Astrocyte (in vitro differentiated cells and primary cell): ENCODE measurements around the gene SCGB1A1. TPM values are rescaled to one million over a fixed set of nuclear protein-coding genes. Genes with fewer than 3 reads are reported as not detected.

ENCODE experiments used
- DNase-seq: peaks from one replicate; pipeline ENCODE4 v3.0.0-alpha.2; 2010; ENCODE audit warnings: low read depth
- FAIRE-seq: peaks from 2 replicates; lab custom pipeline; 2011; peaks lifted over from hg19 to GRCh38; lab: Jason Lieb, UNC
- H2AFZ ChIP-seq: 2 replicates; pipeline ENCODE4 v1.6.0; 2012; ENCODE audit warnings: low read depth, low read length, inconsistent platforms
- H3K27ac ChIP-seq: 2 replicates; pipeline ENCODE4 v1.5.1; 2011; ENCODE audit warnings: low read depth, low read length, inconsistent platforms
- H3K27me3 ChIP-seq: 2 replicates; pipeline ENCODE4 v1.6.0; 2011; ENCODE audit warnings: low read length, inconsistent platforms; ENCODE audit not compliant: insufficient read depth
- H3K36me3 ChIP-seq: 2 replicates; pipeline ENCODE4 v1.5.1; 2011; ENCODE audit warnings: low read length, inconsistent platforms; ENCODE audit not compliant: insufficient read depth
- H3K4me1 ChIP-seq: 2 replicates; pipeline ENCODE4 v1.5.1; 2011; ENCODE audit warnings: low read length, inconsistent platforms; ENCODE audit not compliant: insufficient read depth
- H3K4me2 ChIP-seq: 2 replicates; pipeline ENCODE4 v1.6.0; 2012; ENCODE audit warnings: low read length, inconsistent platforms
- H3K4me3 ChIP-seq: 2 replicates; pipeline ENCODE4 v1.5.1; 2011; ENCODE audit warnings: low read depth, mild to moderate bottlenecking, low read length, inconsistent platforms; ENCODE audit not compliant: insufficient read depth
- H3K79me2 ChIP-seq: 2 replicates; pipeline ENCODE4 v1.6.0; 2012; ENCODE audit warnings: mild to moderate bottlenecking, low read length, inconsistent platforms; ENCODE audit not compliant: insufficient read depth
- H3K9ac ChIP-seq: 2 replicates; pipeline ENCODE4 v1.6.0; 2012; ENCODE audit warnings: mild to moderate bottlenecking, low read length, inconsistent platforms
- H3K9me3 ChIP-seq: 2 replicates; pipeline ENCODE4 v1.5.1; 2012; ENCODE audit warnings: low read depth, mild to moderate bottlenecking, low read length, inconsistent platforms; ENCODE audit not compliant: insufficient read depth
- H4K20me1 ChIP-seq: 2 replicates; pipeline ENCODE4 v1.6.0; 2012; ENCODE audit warnings: low read length, inconsistent platforms; ENCODE audit not compliant: insufficient read depth
- H3K27ac Mint-ChIP-seq: one replicate; pipeline ENCODE4 v1.8.0; 2021; ENCODE audit warnings: mild to moderate bottlenecking, mixed read lengths; ENCODE audit not compliant: unreplicated experiment
- H3K27me3 Mint-ChIP-seq: one replicate; pipeline ENCODE4 v1.8.0; 2021; ENCODE audit warnings: low read depth, mixed read lengths; ENCODE audit not compliant: unreplicated experiment
- H3K36me3 Mint-ChIP-seq: one replicate; pipeline ENCODE4 v1.8.0; 2021; ENCODE audit warnings: low read depth, mixed read lengths; ENCODE audit not compliant: unreplicated experiment
- H3K4me1 Mint-ChIP-seq: one replicate; pipeline ENCODE4 v1.8.0; 2021; ENCODE audit warnings: low read depth, mixed read lengths; ENCODE audit not compliant: unreplicated experiment
- H3K4me3 Mint-ChIP-seq: one replicate; pipeline ENCODE4 v1.8.0; 2021; ENCODE audit warnings: mild to moderate bottlenecking, moderate library complexity, mixed read lengths; ENCODE audit not compliant: unreplicated experiment
- H3K9me3 Mint-ChIP-seq: one replicate; pipeline ENCODE4 v1.8.0; 2021; ENCODE audit warnings: mild to moderate bottlenecking, mixed read lengths; ENCODE audit not compliant: unreplicated experiment
- EZH2 ChIP-seq: IDR thresholded peaks from 2 replicates; pipeline ENCODE4 v1.6.1; 2012; ENCODE audit warnings: mild to moderate bottlenecking, low read length, inconsistent platforms; ENCODE audit not compliant: insufficient read depth
- total RNA-seq: library from RNA; stranded (reverse); gene quantifications from 2 replicates; pipeline ENCODE4 v1.2.1, GENCODE V29; 2021
- TF ChIP-seq, protein P1 (sequence below): IDR thresholded peaks from 2 replicates; pipeline ENCODE4 v1.5.1; 2011; ENCODE audit warnings: low read depth, mild to moderate bottlenecking, inconsistent platforms, low read length, moderate library complexity; ENCODE audit not compliant: insufficient read depth

SCGB1A1 gene
- total RNA-seq, 1 donor from 2014 or later, result not detected

DNA sequence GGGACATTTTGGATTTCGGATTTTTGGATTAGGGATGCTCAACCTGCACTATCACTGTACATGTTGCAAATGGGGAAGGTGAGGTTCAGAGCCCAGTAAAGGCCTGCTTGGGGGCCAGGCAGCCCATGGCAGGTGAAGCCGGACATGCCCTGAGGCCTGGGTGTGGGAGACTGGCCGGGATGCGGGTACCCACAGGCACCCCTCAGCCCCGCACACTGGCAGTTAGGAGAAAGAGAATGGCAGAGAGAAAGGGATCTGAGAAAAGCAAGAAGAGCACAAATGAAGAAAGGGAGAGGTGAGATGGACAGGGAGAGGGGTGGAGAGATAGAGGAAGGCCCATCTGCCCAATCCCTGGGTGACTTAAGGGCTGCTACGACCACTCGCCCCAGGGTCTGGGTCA lies 52.8 kb downstream of the SCGB1A1 start:
- H3K27me3 ChIP-seq, result no peaks in the 10 kb centered on the region
- Mint-ChIP-seq H3K9me3 (no peaks in the 10 kb centered on the region), H3K27ac (no peak overlapping the region), H3K4me1 (peaks cover 9% of the 10 kb centered on the region), H3K36me3 (no peaks in the 10 kb centered on the region), H3K27me3 (peaks cover 1% of the 10 kb centered on the region), H3K4me3 (no peak overlapping the region)
- no peak overlapping the region for H3K4me3 ChIP-seq
- H3K4me1 ChIP-seq, result peaks cover 8% of the 10 kb centered on the region
- H3K4me2 ChIP-seq, result no peak overlapping the region
- no peaks in the 10 kb centered on the region for H3K9me3 ChIP-seq
- H4K20me1 ChIP-seq, result no peaks in the 10 kb centered on the region
- FAIRE-seq (no peak), DNase-seq (no peak)
- H3K79me2 ChIP-seq, result no peaks in the 10 kb centered on the region
- H3K36me3 ChIP-seq, result no peaks in the 10 kb centered on the region
- TF ChIP-seq EZH2, result no peak
- TF ChIP-seq, protein P1, sequence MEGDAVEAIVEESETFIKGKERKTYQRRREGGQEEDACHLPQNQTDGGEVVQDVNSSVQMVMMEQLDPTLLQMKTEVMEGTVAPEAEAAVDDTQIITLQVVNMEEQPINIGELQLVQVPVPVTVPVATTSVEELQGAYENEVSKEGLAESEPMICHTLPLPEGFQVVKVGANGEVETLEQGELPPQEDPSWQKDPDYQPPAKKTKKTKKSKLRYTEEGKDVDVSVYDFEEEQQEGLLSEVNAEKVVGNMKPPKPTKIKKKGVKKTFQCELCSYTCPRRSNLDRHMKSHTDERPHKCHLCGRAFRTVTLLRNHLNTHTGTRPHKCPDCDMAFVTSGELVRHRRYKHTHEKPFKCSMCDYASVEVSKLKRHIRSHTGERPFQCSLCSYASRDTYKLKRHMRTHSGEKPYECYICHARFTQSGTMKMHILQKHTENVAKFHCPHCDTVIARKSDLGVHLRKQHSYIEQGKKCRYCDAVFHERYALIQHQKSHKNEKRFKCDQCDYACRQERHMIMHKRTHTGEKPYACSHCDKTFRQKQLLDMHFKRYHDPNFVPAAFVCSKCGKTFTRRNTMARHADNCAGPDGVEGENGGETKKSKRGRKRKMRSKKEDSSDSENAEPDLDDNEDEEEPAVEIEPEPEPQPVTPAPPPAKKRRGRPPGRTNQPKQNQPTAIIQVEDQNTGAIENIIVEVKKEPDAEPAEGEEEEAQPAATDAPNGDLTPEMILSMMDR, result no peak
- no peak overlapping the region for H3K9ac ChIP-seq
- no peak overlapping the region for H2AFZ ChIP-seq
- no peak overlapping the region for H3K27ac ChIP-seq

GRCh38 chr11:62472063-62472884 lies 53.4 kb downstream of the SCGB1A1 start:
- H3K4me2 ChIP-seq, result peak overlapping the region; percentile 44
- no peaks in the 10 kb centered on the region for H3K27me3 ChIP-seq
- H3K4me1 ChIP-seq, result peaks cover 8% of the 10 kb centered on the region
- Mint-ChIP-seq H3K4me1 (peaks cover 9% of the 10 kb centered on the region), H3K27me3 (peaks cover 1% of the 10 kb centered on the region), H3K36me3 (no peaks in the 10 kb centered on the region), H3K27ac (peak overlapping the region; percentile 31), H3K4me3 (peak overlapping the region; percentile 22), H3K9me3 (no peaks in the 10 kb centered on the region)
- DNase-seq (peak; percentile 60), FAIRE-seq (no peak)
- TF ChIP-seq, protein P1, result no peak
- no peak for TF ChIP-seq EZH2
- H3K9ac ChIP-seq, result no peak overlapping the region
- H3K79me2 ChIP-seq, result no peaks in the 10 kb centered on the region
- peak overlapping the region; percentile 3 for H2AFZ ChIP-seq
- H3K27ac ChIP-seq, result no peak overlapping the region
- H3K9me3 ChIP-seq, result no peaks in the 10 kb centered on the region
- no peaks in the 10 kb centered on the region for H3K36me3 ChIP-seq
- no peak overlapping the region for H3K4me3 ChIP-seq
- no peaks in the 10 kb centered on the region for H4K20me1 ChIP-seq

Other genes with a start within 250 kb of the SCGB1A1 start
- gene SCGB1D1, start 228.8 kb upstream of the SCGB1A1 start, total RNA-seq, result not detected in 2 replicates
- not detected in 2 replicates for gene SCGB2A1, start 210.4 kb upstream of the SCGB1A1 start, total RNA-seq
- gene SCGB1D2, start 176.8 kb upstream of the SCGB1A1 start, total RNA-seq, result not detected in 2 replicates
- not detected in 2 replicates for gene SCGB2A2, start 148.9 kb upstream of the SCGB1A1 start, total RNA-seq
- not detected in 2 replicates for gene SCGB1D4, start 120.0 kb upstream of the SCGB1A1 start, total RNA-seq
- 2.4 and 3.2 TPM in 2 replicates for gene ASRGL1, start 81.6 kb upstream of the SCGB1A1 start, total RNA-seq
- gene AHNAK, start 127.8 kb downstream of the SCGB1A1 start, total RNA-seq, result 305 and 378 TPM in 2 replicates
- 1,185 and 1,298 TPM in 2 replicates for gene EEF1G, start 154.9 kb downstream of the SCGB1A1 start, total RNA-seq
- 16.8 and 18.3 TPM in 2 replicates for gene TUT1, start 172.5 kb downstream of the SCGB1A1 start, total RNA-seq
- gene MTA2, start 182.8 kb downstream of the SCGB1A1 start, total RNA-seq, result 123 and 136 TPM in 2 replicates
- 25.5 and 29.8 TPM in 2 replicates for gene EML3, start 193.7 kb downstream of the SCGB1A1 start, total RNA-seq
- 0.79 and 1.3 TPM in 2 replicates for gene ROM1, start 194.2 kb downstream of the SCGB1A1 start, total RNA-seq
- gene B3GAT3, start 203.0 kb downstream of the SCGB1A1 start, total RNA-seq, result 52.4 and 54.5 TPM in 2 replicates
- gene GANAB, start 227.6 kb downstream of the SCGB1A1 start, total RNA-seq, result 323 and 344 TPM in 2 replicates
- 16.7 and 18.4 TPM in 2 replicates for gene INTS5, start 234.3 kb downstream of the SCGB1A1 start, total RNA-seq
- gene C11orf98, start 246.2 kb downstream of the SCGB1A1 start, total RNA-seq, result 60.0 and 69.8 TPM in 2 replicates
- gene CSKMT, start 246.3 kb downstream of the SCGB1A1 start, total RNA-seq, result 15.6 and 23.3 TPM in 2 replicates